Limb (tissue), 2 donors: ENCODE data around the gene ZFP2.
A peak's percentile ranks its signal among the peaks of the same experiment; 100 is the strongest.
"Not testable (repeated sequence)": the region's sequence is repeated elsewhere in the genome, so short reads cannot be mapped to it uniquely, and the experiment has no call there.

Experiments
- DNase-seq, 2 donors: peaks; one replicate each; pipeline ENCODE4 v3.0.0-alpha.2; 2016; ENCODE audit errors: extremely low spot score in 2 of 2

The ZFP2 gene

GRCh38 chr5:178895615-178896571 lies at the start of gene ZFP2:
ZFP2 (plus strand) TSS chr5:178895913; CDS start chr5:178931314, 35,401 bp downstream.
- peak; percentile 65 to 84 for DNase-seq

- no peak for DNase-seq
Measured at GRCh38 chr5:178849316-178849715, 46.4 kb upstream of the ZFP2 start.

GRCh38 chr5:178851951-178852350 lies 43.8 kb upstream of the ZFP2 start:
- no peak for DNase-seq

- no peak for DNase-seq
Measured at GRCh38 chr5:178854284-178854683, 41.4 kb upstream of the ZFP2 start.

GRCh38 chr5:178859625-178860521 lies 35.8 kb upstream of the ZFP2 start, which contains the start of gene ZNF354B:
ZNF354B (plus strand) TSS chr5:178859953; CDS start chr5:178861048, 1,095 bp downstream.
- DNase-seq: peak; percentile 89 to 90

- DNase-seq: not testable (repeated sequence)
Measured at GRCh38 chr5:178860615-178861014, 35.1 kb upstream of the ZFP2 start.

GRCh38 chr5:178861627-178862026 lies 34.1 kb upstream of the ZFP2 start:
- no peak for DNase-seq

GRCh38 chr5:178866946-178867345 lies 28.8 kb upstream of the ZFP2 start:
- DNase-seq: no peak

GRCh38 chr5:178869577-178869976 lies 26.1 kb upstream of the ZFP2 start:
- no peak for DNase-seq

GRCh38 chr5:178870411-178870810 lies 25.3 kb upstream of the ZFP2 start:
- DNase-seq: no peak

GRCh38 chr5:178872302-178872701 lies 23.4 kb upstream of the ZFP2 start:
- DNase-seq: no peak

GRCh38 chr5:178883115-178883694 lies 12.5 kb upstream of the ZFP2 start:
- not testable (repeated sequence) for DNase-seq

GRCh38 chr5:178883815-178884430 lies 11.8 kb upstream of the ZFP2 start:
- DNase-seq: no peak

GRCh38 chr5:178899289-178899688 lies 3.6 kb downstream of the ZFP2 start:
- no peak for DNase-seq

GRCh38 chr5:178902849-178903248 lies 7.1 kb downstream of the ZFP2 start:
- no peak for DNase-seq

GRCh38 chr5:178931846-178932760 lies 36.4 kb downstream of the ZFP2 start:
- no peak for DNase-seq

- DNase-seq: peak; percentile 94 to 95
Measured at GRCh38 chr5:178940569-178941360, 45.1 kb downstream of the ZFP2 start, which contains the start of gene ZNF454. ZNF454 (plus strand) TSS chr5:178941198; CDS start chr5:178942792, 1,594 bp downstream.

- DNase-seq: no peak
Measured at GRCh38 chr5:178941361-178941760, 45.6 kb downstream of the ZFP2 start.

GRCh38 chr5:178965465-178966055 lies 69.8 kb downstream of the ZFP2 start:
- DNase-seq: no peak
